Astrocyte (in vitro differentiated cells and primary cell): ENCODE measurements around the gene APOM.

Experiments used
- CTCF ChIP-seq: IDR thresholded peaks from 2 replicates; pipeline ENCODE4 v1.5.1; 2011; ENCODE audit warnings: low read depth, mild to moderate bottlenecking, inconsistent platforms, low read length, moderate library complexity; ENCODE audit not compliant: insufficient read depth
- EZH2 ChIP-seq: IDR thresholded peaks from 2 replicates; pipeline ENCODE4 v1.6.1; 2012; ENCODE audit warnings: mild to moderate bottlenecking, low read length, inconsistent platforms; ENCODE audit not compliant: insufficient read depth

- TF ChIP-seq CTCF (no peak), EZH2 (no peak)
These were observed 35.7 kb upstream of the APOM start for GRCh38 chr6:31619805-31620585.
